Hematopoietic multipotent progenitor cell (in vitro differentiated cells): ENCODE results near the gene KCNJ10. TPM values are rescaled to one million over a fixed set of nuclear protein-coding genes. Genes with fewer than 3 reads are reported as not detected.
A peak's percentile ranks its signal among the peaks of the same experiment; 100 is the strongest.

Source experiments
- DNase-seq, 3 donors: peaks; one replicate each; pipeline ENCODE4 v3.0.0-alpha.2; 2011 to 2015; ENCODE audit warnings: low read depth in 2 of 3, low spot score in 2 of 3
- total RNA-seq: library from RNA; depleted of rRNA; stranded (reverse); fragments of >200 nt; gene quantifications from one replicate; pipeline ENCODE4 v1.2.3, GENCODE V29; 2012

Gene KCNJ10
- total RNA-seq, 1 donor: under 0.01 TPM

DNA sequence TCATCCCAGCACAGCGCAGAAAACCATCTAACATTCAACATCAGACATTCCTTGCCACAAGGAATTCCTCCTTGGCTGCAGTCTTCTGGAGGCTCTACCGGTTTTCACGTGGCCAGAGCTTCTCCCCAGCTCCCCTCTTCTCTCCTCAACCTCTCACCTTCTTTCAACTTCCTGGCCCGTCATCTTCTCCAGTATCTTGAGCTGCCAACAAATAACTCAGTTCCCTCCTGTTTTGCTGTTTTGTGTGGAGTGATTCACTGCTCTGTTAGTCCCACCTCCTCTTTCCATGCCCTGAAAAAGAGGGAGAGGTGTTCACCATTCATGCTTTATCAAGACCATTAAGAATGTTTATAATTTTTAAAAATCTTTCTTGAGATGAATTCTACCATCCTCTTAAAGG, 70.8 kb downstream of the KCNJ10 start:
- no peak for DNase-seq

DNA sequence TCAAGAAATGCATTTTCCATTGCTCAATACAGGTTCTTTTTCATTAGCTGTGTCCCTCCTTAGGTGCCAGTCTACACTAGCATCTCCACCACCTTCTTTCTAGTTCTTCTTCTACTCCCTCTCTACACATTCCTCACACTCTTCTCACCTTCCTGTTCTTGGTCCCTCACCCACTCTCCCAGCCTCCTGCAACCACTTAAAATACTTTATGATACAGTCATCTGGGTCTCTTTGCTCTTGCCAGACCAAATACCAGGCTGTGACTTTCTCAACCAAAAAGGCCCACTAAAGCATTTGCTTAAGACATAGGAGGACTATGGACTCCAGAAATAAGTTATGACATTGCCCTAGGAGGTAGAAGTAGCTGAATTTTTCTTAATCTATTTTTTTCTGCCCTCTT, 73.3 kb downstream of the KCNJ10 start:
- DNase-seq: no peak

DNA sequence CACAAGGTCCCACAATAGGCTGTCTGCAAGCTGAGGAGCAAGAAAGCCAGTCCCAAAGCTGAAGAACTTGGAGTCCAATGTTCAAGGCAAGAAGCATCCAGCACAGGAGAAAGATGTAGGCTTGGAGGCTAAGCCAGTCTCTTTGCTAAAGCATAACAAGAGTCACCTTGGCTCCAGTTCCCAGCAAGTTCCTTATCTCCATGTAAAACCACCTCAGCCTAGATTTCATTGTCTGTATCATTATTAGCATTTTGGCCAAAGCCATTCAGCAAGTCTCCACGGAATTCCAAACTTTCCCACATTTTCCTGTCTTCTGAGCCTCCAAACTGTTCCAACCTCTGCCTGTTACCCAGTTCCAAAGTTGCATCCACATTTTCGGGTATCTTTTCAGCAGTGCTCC, 75.1 kb downstream of the KCNJ10 start:
- DNase-seq: no peak

DNA sequence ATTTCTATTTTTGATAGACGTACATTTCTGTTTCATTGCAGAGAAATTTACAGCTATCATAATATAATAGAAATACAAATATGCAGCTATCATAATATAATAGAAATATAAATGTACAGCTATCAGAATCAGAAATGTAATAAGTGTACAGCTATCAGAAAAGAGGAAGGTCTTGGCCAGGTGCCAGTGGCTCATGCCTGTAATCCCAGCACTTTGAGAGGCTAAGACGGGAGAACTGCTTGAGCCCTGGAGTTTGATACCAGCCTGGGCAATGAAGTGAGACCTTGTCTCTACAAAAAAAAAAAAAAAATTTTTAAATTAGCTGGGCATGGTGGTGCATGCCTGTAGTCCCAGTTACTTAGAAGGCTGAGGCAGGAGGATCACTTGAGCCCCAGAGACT, 76.0 kb downstream of the KCNJ10 start:
- DNase-seq: no peak

DNA sequence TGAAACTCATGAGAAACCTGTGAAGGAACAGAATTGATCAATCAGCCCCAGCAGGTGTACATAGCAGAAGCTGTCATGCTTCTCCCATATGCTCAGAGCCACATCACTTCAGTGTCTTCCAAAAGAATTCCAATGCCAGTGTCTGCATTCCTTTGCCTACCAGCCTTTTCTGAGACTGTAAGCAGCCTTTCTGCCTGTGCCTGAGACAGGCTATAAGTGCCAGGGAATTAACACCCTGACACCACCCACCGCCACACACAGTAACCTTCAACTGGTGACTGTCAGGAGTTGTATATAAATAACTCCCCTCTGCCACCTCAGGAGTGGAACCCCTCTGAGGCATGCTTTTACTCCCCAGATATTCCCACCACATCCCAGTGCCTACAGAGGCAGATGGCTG, 77.8 kb downstream of the KCNJ10 start:
- DNase-seq: no peak

DNA sequence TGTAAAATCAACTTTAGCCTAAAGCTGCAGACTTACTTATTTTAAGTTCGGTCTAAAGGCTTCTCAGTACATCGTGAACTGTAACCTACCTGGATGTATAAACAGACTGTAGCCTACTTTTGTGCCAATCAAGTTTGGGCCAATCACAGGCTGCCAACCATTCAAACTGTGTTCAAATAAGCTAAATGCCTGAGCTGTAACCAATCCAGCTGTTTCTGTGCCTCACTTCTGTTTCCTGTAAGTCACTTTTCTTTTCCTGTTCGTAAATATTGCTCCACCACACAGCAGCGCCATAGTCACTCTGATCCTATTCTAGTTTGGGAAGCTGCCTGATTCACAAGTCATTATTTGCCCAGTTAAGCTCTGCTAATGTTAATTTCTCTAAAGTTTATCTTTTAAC, 78.4 kb downstream of the KCNJ10 start:
- DNase-seq: peak in 2 of 3 donors; percentile 44 to 61

DNA sequence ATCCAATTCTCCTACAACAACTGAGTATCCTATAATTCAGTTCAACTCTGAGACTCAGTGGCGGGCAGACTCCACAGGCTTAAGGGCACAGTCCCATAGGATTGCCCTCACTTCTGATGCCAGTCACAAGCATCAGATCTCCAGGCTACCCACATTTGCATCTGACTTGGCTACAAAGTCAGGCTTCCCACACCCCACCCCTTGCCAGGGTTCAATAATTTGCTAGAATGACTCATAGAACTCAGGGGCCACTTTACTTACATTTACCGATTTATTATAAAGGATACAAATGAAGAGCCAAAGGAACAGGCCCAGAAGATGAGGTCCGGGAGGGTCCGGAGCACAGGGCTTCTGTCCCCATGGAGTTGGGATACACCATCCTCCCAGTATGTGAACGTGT, 80.0 kb downstream of the KCNJ10 start:
- DNase-seq: no peak

DNA sequence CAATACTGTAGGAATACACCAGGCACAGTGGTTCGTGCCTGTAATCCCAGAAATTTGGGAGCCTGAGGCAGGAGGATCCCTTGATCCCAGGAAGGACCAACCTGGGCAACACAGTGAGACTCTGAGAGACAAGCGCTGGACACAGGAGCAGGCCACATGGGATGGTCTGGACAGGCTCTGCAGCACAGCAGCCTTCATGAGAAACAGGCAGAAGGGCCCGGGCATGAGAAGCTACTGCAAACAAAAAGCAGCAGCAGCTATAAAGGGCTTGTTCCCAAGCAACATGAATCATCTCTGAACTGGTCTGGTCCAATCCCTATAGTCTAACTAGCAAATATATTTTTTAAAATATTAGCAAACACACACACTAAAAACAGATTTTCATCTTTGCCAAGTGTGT, 80.4 kb downstream of the KCNJ10 start:
- DNase-seq: no peak

DNA sequence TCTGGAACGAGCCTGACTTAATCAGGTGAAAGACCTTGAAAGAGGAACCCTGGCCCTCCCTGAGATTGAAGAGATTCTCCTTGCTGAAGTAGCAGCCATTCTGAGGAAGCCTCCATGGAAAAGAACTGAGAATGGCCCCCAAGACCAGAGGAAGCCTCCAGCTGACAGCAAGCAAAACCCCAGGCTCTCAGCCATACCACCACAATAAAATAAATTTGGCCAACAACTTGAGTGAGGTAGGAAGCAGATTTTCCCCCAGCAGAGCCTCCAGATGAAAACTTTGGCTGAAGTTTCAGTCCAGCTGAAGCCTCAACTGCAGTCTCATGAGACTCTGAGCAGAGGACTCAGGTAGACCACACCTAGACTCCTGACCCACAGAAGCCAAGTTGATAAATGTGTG, 82.0 kb downstream of the KCNJ10 start:
- DNase-seq: no peak

DNA sequence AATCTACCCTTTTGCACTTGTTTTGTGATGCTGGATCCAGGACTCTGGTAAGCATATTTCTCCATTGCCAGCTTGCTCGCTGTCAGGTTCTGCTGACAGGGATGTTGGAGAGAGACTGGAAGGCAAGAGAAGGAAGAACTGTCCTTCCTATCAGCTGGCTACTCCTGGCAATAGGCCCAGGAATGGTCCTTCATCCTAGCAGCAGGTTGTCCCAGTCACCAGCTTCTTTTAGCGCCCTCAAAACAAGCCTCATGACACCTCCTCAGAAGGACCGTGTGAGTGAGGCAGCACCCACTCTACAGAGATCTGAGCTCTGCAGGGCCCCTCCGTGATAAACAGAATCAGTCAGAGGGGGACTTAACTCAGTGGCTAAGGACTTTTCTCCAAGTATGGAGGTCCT, 82.8 kb downstream of the KCNJ10 start:
- no peak for DNase-seq

DNA sequence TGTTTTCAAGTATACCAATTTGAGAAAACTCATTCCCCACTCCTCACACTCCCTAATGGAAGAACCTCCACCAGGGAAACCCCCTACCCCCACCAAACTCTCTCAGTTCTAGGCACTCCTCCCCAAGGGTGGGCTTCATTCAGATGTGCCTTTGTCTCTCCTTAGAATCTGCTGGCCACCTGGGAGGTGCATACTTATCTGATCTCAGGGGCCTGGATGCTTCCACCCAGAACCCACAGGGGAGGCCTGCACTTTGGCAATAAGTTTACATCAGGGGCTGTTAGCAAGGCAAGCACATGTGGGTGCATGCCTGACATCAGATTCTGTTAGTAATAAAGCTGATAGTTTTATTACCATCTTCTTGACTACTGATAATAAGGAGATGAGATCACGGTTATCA, 83.4 kb downstream of the KCNJ10 start:
- no peak for DNase-seq

DNA sequence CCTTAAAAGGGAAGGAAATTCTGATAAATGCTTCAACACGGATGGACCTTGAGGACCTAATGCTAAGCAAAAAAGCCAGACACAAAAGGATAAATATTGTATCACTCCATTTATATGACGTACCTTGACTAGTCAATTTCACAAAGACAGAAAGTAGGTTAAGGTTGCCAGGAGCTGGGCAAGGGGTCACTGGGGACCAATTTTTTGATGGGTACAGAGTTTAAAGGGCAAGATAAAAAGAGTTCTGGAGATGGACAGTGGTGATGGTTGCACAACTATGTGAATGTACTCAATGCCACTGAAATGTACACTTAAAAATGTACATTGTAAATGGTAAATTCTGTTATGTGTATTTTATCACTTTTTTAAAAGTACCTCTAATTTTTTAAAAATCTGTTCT, 83.9 kb downstream of the KCNJ10 start:
- DNase-seq: no peak

DNA sequence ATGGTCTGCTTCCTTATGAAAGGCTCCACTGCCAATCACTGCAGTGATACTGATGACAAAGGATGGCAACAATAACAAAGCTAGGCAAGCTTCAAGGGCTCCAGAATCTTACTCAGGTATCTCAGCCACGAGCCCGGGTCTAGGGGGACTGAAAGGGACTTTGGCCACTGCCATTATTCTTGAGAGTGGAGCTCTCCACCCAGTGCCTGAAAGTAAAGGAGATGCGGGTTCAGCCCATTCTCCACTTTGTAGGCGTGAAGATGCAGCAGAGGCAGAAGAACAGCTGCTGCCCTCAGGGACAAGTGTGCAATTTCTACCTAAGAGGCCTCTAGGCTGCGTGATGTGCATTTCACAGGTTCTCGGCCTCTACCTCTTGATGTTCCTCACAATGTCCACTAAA, 84.5 kb downstream of the KCNJ10 start:
- no peak for DNase-seq

DNA sequence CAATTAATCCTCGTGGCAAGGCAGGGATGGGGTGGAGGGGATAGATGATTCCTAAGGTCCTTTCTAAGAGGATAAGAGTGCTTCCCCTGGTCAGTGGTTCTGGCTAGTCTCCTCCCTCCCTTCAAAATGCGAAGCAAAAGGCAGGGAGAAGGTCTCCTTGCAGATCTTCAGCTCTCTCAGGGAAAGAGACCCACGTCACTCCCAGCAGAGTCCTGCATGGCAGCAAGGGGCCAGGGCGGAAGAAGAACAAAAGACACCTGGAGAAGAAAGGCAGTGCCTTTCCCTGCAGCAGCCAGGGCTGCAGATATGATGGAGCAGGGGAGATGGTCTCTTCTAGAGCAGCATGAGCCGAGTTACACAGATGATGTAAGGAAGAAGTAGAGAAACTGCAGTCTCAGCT, 86.3 kb downstream of the KCNJ10 start:
- no peak for DNase-seq

DNA sequence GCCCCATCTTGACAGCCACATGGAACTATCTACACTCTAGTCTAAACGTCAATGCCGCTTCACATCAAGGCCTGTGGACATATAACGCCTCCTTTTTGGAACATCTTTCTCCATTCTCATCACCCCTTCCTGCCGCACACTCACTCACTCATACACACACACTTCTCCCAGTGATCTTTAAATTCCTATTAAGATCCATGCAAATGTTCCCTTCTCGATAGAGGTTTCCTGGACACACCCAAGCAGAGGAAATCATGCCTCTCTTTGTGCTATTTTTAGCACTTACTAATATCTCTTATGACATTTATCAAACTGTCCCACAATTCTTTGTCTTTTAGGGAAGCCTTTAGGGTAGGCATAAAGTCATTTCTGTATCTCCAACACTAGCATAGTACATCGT, 87.7 kb downstream of the KCNJ10 start:
- DNase-seq: no peak

DNA sequence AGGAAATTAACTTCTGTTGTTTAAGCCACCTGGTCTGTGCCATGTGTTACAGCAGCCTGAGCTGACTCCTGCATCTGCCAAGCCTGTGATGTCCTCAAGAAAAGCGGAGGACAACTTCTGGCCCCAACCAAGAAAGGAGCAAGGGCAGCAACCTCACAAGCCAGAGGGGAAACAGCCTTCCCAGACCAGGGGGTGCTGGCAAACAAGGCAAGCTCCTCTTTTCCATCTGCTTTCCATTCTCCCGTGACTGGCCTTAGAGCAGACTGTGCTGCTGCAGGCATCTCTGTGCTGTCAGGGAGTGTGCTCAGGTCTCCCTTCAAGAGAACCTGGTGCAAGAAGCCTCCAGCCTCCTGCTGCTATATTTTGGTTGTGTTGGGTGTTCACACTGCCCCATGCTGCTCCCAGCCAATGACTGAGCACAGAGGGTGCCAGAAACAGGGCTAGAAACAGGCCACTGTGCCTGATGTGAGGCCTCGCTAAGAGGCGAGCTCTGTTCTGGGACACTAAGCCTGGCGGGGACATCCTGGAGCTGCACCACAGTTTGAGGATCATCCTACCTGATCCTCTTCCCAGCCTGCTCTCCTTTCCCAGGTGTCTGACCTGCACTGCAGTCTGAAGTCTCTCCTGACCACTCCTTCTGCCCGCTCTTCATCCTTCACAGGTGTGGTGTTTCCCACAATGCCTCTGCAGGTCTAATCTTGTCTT, 88.5 kb downstream of the KCNJ10 start:
- DNase-seq: no peak

DNA sequence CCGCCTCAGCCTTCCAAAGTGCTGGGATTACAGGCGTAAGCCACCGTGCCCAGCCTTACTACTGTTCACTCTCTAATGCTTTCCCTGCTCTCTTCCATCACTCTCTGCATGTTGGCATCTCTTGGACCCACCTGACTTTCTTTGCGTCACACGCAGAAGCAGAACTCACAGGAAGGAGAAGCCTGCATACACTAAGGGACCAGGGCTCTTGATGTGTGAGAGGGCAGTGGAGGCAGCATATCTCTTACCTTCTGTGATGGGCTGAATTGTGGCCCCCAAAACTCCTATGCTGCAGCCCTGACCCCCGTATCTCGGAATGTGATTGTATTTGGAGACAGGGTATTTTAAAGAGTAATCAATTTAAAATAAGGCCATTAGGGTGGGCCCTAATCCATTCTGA, 89.2 kb downstream of the KCNJ10 start:
- DNase-seq: no peak

DNA sequence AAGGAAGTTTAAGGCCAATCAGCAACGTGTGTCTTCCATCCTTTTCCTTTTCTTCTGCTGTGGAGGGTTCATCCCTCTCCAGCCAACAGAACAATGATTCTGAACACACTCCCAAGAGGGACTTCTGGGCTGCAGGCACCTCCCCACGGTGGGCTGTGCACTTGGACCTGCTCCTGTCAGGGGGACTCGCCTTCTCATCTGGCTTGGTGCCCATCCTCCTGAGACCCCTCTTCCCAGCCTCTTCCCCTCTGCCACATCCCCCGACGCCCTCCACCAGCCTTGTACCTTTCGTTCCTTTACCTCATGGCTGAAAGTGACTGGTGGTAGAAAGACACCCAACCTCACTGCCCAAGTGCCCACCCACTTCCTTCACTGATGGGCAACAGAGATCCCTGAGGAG, 89.9 kb downstream of the KCNJ10 start:
- DNase-seq: no peak

DNA sequence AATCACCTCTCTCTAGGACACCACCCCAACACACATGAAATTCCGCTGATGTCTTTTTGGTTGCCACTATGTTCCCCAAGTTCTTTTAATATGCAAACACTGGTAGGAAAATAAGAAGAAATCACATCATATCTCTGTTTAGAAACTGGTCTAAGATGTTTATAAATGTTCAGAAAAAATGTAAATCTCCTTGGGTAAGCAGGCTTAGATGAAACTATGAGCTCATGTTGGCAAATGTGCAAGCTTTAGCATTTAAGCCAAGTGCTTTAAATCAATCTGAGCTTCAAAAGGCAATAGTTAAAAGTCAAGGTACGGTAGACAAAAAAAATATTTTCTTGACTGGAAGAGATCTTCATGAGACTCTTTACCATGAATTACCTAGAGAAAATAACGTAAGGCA, 90.7 kb downstream of the KCNJ10 start:
- DNase-seq: no peak

DNA sequence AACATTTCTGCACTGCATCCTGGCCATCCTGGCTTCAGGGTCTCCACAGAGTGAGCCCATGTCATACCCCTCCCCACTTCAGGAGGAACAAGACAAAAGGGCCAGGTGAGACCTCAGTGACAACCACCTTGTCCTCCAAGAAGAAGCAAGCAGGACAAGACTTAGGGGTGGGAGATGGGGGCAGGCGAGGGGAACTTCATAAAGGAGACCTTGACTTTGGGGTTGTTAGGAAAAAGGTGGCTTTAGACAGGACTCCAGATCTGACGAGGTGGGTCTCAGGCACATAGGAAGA, 91.9 kb downstream of the KCNJ10 start:
- DNase-seq: no peak

DNA sequence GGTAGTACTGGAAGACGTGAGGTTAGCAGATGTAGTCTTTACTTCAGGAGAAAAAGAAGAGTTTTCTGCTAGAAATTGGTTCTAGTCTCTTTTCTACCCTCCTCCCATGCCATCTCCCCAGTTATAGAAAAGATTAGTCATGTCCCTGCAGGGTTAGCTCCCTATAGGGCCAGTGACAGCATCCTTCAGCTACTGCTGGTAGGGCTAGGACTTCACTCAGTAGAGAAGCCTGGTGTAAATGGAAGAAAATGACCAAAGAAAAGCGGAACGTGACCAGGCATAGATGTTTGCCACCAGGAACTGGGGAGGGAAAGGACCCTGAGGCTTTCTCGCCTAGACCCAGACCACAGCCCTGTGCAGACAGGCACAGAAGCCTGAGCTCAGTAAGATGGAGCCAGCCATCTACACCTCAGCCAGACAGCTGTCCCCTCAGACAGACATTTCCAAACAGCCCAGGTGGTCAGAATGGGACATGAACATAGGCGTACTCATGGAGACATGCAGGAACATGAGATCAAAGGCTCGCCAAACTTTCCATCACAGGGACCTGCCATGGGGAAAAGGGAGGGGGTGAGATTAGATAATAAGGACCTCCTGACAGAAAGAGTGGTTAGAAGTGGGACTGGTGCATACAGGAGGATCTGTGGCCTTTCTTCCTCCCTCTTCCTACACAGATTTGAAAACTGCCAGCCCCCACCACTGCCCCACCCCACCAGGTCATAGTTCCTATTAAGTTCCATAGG, 92.4 kb downstream of the KCNJ10 start:
- DNase-seq: no peak

DNA sequence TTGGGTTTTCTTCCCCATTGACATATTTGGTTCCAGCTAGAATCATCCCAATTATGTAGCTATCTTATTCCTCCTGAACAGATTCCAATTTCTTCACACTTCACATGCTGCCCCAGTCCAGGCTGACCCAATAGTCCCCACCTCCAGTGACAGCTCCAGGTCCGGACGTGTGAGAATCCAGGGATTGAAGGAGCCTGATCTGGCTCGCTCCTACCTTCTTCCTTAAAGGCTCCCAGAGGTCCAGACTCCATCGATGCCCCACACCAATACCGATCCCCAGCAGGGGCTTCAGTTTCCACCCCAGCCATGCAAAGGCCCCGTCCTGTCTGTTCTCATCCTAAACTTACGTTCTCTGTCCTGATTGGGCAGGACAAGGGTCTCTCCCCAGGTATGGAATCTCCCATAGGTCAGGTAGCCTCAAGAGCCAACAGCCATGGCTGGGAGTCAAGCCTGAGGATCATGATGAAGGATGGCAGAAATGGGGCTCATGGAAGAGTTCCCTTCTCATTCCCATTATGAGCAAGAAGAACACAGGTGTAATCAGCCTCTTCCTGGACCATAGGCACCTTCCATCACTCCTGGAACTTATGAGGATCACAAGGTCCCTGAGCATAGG, 95.5 kb downstream of the KCNJ10 start:
- DNase-seq: no peak
